Stimulated activated CD4-positive, alpha-beta T cell treated with anti-CD3 and anti-CD28 coated beads, Interleukin-15, amount 100 ng/mL, for 48 hours (primary cell): ENCODE measurements around the gene PRPF31.
A peak's percentile ranks its signal among the peaks of the same experiment; 100 is the strongest.

Experiments
- DNase-seq, 2 donors: peaks; one replicate each; pipeline ENCODE4 v3.0.0-alpha.2; 2020; ENCODE audit warnings: low read depth in 2 of 2

Gene PRPF31

GRCh38 chr19:54141356-54141755 lies 25.8 kb downstream of the PRPF31 start:
- DNase-seq = no peak

- DNase-seq = no peak
Measured at GRCh38 chr19:54142166-54142780, 26.7 kb downstream of the PRPF31 start.

- no peak for DNase-seq
Measured at GRCh38 chr19:54145541-54146158, 30.1 kb downstream of the PRPF31 start.

DNA sequence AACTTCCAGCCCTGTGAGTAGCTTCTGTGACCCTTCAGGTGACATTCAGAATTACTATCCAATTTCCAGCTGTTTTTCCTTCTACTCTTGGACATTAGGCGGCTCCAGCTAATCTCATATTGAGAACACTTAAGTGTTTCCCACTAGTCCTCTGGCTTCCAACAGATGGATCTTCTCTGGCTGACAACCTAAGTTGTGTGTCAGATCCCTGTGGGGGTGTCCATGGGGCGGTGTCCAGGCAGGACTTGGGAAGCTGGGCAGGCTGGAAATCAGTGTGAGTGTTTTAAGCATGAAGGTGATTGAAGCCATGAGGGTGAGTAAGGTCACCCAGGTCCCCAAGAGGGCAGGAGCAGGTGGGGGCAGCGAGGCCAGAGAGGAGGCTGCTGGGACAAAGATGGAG lies 32.1 kb downstream of the PRPF31 start:
- no peak for DNase-seq

DNA sequence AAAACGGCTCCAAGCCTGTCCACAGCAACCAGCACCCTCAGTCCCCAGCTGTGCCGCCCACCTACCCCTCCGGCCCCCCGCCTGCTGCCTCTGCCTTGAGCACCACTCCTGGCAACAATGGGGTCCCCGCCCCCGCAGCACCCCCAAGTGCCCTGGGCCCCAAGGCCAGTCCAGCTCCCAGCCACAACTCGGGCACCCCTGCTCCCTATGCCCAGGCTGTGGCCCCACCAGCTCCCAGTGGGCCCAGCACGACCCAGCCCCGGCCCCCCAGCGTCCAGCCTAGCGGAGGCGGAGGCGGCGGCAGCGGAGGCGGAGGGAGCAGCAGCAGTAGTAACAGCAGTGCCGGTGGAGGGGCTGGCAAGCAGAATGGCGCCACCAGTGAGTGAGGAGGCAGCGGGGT lies 32.6 kb downstream of the PRPF31 start:
- no peak for DNase-seq

DNA sequence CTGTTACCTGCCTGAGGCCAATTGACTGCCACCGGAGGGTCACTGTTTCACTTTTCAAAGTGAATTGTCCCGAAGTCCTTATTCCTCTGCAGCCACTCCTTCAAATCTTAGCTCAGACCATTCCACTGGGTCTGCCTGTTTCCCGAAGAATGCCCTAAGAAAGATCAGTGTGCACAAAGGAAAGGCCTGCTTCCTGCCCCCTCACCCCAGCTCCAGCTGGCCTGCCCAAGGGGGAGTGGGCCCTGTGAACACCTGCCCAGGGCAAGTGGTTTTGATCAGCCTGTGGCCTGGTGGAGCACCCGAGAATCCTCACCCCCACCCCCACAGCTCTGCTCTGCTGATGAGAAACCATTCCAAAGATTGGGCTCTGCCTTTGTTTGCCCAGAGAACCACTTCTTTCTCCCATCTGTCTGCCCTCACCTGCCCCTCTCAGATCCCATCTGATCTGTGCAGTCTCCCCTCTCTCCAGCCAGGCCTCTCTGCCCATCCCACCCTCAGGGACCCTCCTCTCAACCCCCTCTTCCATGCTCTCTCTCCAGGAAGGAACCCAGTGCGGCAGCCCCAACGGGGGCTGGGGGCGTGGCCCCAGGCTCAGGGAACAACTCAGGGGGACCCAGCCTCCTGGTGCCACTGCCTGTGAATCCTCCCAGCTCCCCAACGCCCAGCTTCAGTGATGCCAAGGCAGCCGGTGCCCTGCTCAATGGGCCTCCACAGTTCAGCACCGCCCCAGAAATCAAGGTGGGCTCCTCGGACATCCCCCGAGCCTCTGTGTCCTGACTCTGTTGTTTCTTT lies 33.7 kb downstream of the PRPF31 start:
- DNase-seq = no peak

GRCh38 chr19:54151362-54152035 lies 35.9 kb downstream of the PRPF31 start:
- DNase-seq = no peak

- no peak for DNase-seq
Measured at GRCh38 chr19:54152267-54152666, 36.7 kb downstream of the PRPF31 start.

GRCh38 chr19:54152878-54153524 lies 37.4 kb downstream of the PRPF31 start:
- DNase-seq = no peak

- no peak for DNase-seq
Measured at GRCh38 chr19:54153731-54154326, 38.3 kb downstream of the PRPF31 start.

DNA sequence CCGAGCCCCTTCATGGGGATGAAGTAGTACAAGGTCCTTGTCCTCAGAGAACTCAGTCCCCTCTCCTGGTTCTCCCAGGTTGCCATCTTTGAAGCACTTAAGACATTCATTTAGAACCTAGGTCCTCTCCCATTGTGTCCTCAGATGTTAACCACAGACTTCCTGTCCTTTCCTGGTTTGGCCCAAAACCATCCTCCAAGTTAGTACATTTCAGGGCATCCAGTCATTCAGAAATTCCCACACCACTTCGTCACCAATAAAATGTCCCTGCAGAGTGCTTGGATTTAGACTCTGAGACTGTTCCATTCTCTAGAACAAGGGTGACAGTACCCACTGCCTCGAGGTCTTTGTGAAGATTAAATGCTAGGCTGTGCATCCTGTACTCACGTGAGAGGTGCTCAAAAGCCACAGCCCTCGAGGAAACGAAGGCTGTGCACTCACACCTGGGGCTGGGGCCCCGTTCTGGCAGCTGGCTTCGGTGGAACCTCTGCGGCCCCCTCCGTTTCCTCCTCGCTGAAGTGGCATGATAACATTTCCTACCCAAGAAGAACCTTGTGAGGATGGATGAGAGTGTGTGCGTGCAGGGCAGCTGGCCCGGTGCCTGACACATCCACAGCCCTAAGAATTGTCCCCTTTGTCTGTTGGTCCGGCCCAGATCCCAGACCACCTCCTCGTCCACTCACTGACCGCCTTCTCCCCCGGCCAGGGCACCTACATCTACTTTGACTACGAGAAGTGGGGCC lies 39.2 kb downstream of the PRPF31 start:
- DNase-seq = no peak

DNA sequence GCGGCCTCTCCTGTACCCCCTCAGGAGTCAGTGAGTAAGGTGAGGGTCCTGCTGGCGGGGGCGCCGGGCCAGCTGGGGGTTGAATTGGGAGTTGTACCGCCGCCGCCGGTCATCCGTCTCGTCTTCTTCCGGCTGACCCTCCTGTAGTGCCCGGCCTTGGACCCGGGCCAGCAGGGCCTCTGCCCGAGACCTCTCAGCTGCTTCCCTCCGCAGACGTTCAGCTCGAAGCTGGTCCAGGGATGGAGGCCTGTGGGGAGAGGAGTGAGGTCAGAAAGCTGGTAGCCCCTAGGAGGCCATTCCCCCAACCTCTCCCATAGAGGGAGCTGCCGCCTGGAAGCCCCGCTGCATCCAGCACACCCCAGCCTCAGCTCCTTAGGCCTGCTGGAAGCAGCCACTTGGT lies 40.1 kb downstream of the PRPF31 start:
- no peak for DNase-seq

- no peak for DNase-seq
Measured at GRCh38 chr19:54156490-54156889, 40.9 kb downstream of the PRPF31 start.

GRCh38 chr19:54156953-54157352 lies 41.4 kb downstream of the PRPF31 start:
- DNase-seq = no peak

- DNase-seq = peak in 1 of 2 donors; percentile 25
Measured at GRCh38 chr19:54158812-54159351, 43.3 kb downstream of the PRPF31 start.

DNA sequence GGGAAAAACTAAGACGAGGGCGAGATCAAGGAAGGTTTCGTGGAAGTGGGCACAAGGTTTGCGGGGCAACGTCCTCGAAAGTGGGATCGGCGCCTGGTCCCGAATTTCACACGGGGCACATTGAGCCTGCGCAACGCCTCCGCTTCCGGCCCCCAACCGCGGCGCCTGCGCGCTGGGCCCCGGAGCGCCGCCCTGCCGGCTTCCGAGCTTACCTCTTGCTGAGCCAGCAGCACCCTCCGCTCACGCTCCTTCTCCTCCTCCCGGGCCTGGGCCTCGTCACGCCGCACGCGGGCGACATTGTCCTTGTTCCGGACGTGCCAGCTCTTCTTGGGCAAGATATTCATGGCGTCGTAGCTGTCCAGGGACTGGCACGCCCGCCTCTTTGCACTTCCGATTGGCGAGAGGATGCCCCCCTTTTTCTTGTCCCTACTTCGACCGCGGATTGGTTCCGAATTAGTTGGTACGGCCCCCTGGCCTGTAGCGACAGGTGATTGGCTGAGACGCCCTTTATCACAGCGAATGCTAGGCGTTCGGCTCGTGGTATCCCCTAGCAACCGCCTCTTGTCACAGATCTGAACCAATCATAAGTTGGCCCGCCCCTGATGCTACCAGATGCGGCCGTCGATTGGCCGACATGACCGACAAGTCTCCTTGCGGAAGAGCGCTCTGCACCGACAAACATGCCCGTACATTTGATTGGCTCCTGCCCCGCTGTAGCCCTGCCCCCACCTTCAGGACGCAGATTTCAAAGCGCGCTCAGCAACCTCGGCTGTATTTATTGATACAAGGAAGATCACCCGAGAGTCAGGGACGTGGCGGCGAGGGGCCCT lies 44.0 kb downstream of the PRPF31 start, which contains the start of gene LENG1:
LENG1 (minus strand) TSS at position 370 of the 830 bp plus-strand sequence; CDS start at position 344, 26 bp downstream.
- peak; percentile 98 to 99 for DNase-seq

DNA sequence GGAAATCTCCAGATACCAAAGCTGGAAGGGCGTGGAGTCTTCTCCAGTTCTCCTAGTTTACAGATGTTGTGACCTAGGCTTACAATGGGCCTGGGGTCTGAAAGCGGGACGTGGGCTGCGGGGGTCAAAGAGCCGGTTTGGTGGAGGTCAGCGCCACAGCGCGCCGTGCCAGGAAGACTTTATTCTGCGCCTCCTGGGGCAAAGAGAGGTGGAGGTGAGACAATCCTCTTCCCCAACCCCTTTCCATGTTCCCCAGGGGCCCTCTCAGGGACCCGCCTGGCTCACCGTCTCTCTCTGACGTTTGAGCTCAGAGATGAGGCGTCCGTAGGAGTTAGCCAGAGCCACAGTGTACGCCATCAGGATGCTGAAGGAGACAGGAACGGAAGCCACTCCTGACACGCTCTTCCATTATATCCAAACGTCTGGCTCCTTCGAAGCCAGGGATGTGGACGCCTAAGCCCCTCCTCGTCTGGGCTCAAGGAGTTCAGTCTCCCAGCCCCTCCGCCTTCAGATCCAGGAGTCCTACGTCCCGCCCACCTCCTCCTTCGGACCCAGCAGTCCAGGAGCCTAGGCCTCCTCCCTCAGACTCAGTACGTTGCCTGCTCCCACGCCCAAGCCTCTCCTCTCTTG lies 44.7 kb downstream of the PRPF31 start:
- DNase-seq = no peak

- DNase-seq = no peak
Measured at GRCh38 chr19:54160854-54161253, 45.3 kb downstream of the PRPF31 start.

GRCh38 chr19:54162241-54162805 lies 46.8 kb downstream of the PRPF31 start:
- DNase-seq = peak; percentile 70 to 79
